Endometrium (tissue), 2 donors: ENCODE measurements around the gene BCAN.

Experiments
- FAIRE-seq: peaks from 2 replicates; lab custom pipeline; 2012; peaks lifted over from hg19 to GRCh38; lab: Jason Lieb, UNC
- donor health status: control.
- donor health status: control.

The BCAN gene

GRCh38 chr1:156700736-156701531 lies 59.0 kb downstream of the BCAN start:
- FAIRE-seq: no peak

GRCh38 chr1:156703336-156703735 lies 61.4 kb downstream of the BCAN start:
- FAIRE-seq: no peak

GRCh38 chr1:156703741-156704140 lies 61.8 kb downstream of the BCAN start:
- no peak for FAIRE-seq

DNA sequence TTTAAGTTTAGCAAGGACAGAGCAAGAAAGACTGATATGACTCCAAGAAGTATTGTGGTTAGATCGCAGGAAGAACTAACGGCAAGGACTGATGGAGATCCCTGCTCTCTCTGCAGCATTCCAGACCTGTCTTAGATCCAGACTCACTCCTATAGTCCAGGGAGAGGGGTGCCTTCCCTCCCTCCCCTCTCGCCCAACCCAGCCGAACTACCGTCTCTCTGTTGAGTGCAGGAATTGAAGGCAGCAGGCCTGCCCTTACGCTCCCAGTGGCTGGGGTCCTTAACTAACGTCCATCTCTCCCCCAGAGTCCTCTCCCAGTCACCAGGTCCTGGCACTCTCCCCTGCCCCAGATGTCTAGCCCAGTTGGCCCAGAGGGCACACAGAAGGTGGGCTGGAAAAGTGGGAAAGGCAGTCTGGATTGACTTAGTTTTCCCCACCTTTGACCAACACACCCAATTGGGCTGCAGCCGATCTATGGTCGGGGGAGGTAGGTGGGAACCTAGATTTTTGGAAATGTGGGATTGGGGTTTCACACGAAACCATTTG lies 62.3 kb downstream of the BCAN start:
- no peak for FAIRE-seq

GRCh38 chr1:156704930-156705320 lies 63.0 kb downstream of the BCAN start:
- no peak for FAIRE-seq

GRCh38 chr1:156705321-156705917 lies 63.5 kb downstream of the BCAN start, which contains the start of gene CRABP2:
CRABP2 (minus strand) TSS chr1:156705583; CDS start chr1:156705446, 137 bp downstream.
- no peak for FAIRE-seq

DNA sequence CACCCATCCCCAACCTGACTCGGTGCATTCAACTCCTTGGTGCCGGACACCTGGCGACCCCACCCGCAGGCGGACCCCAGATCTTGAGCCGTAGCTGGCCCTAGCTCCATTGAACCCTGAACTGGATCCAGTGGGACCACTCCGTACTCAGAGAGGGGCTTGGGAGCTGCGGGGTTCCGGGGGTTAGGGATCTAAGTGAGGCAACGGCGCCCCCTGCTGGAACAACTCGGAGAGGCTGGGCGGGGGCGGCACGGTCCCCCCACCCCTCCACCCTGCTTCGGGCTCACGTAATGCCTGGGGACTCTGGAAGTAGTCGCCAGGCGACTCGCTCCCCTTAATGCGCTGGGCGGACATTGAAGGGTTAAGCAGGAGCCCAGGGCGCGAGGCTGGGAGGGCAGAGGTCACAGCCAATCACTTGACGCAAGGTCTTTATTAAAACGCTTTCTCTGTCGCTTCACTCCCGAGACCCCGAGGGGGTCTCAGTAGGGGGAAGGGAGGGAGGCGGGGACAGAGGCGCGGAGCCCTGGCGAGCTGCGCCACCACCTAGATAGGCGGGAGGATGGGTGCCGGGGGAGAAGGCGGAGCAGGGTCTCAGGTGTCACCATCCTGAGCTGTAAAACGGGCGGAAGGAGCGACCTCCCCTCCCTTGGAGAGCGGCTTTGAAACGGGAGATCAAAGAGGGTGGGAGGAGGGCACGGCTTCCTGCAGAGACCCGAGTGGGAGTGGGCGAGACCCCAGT lies 64.2 kb downstream of the BCAN start:
- no peak for FAIRE-seq

- peak; percentile 26 for FAIRE-seq
These were observed 64.9 kb downstream of the BCAN start for GRCh38 chr1:156706657-156707416.

- no peak for FAIRE-seq
These were observed 65.7 kb downstream of the BCAN start for GRCh38 chr1:156707417-156708217.

DNA sequence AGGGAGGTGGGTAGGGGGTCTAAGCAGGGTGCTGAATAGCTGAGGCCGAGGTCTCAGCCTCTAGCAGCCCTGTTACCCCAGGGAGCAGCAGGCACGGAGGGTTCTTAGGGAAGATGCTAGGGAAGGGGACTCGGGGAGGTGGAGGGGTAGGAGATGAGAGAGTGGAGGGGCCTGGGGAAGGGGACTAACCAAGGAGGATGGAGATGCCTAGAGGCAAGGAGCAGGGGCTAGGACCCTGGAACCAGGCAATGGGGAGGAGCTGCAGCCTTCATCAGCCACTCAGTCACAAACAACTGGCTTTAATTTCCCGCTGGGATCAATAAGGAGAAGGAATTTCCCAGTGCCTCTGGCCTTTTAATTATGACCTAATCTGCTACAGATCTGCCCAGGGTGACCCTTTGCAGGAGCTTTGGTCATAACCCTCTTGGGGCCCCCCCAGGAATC lies 66.3 kb downstream of the BCAN start:
- FAIRE-seq: no peak

DNA sequence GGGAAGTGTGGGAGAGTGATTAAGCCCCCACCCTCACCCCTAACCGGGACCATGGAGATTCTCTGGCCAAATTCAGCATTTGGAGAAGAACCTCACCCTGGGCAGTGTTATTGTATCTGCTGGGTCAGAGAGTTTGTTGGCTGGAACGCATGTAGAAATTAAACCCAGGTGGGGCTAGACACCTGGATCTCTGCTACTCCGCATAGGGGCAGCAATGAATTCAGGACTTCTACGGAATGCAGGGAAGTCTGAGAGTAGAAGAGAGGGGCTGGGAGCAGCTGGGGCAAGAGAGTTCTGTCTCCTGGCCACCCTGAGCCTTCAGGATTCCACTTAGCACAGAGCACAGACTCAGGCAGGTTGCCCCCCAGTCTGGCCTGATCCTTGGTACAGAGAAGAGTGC lies 67.1 kb downstream of the BCAN start:
- no peak for FAIRE-seq
